Measurements from ENCODE around the gene STEAP1B. TPM values are rescaled to one million over a fixed set of nuclear protein-coding genes. Genes with fewer than 3 reads are reported as not detected.
"Not testable (repeated sequence)": the region's sequence is repeated elsewhere in the genome, so short reads cannot be mapped to it uniquely, and the experiment has no call there.

The STEAP1B gene
- total and polyA plus RNA-seq, 2 experiments from 2014 or later, result 0.16 TPM; not detected in 1

DNA sequence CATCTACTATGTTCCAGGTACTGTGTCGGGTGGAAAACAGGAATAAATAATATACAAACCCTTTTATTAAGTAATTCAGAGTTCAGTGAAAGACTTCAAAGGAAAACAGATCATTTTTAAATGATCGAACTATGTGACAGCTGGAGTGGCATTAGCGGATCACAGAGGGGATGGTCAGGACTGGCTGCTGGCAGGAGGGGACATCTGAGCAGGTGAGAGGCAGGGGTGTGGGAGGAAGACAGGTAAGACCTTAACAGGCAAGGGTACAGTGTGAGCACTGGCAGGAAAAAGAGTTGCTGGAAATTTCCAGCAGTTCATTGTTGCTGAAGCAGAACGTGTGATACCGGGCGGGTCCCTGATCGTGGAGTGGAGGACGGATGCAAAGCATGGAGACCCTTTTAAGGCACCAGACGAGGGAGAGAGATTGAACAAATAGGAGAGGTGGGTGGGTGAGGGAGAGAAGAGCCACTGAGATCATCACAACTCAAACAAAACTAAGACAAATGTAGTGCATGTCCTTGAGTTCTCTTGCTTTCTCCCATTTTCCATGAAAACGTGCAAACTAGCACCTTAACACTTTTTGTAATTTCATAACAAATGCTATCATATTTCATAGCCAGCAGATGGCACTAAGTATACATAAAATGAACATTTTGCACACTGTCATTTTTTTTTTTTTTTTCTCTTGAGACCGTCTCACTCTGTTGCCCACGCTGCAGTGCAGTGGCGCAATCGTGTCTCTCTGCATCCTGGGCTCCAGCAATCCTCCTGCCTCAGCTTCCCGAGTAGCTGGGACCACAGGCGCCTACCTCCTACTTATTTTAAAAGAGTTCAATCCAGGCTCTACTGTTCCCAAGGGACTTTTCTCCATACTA is 23.7 kb upstream of the STEAP1B start:
- H3K27ac ChIP-seq; H3K36me3 ChIP-seq; H3K4me1 ChIP-seq (ENCODE audit: low read depth); H3K9me3 ChIP-seq (ENCODE audit: low read depth); H3K4me3 ChIP-seq; H3K27me3 ChIP-seq: not testable (repeated sequence)
- TF ChIP-seq, protein P1, sequence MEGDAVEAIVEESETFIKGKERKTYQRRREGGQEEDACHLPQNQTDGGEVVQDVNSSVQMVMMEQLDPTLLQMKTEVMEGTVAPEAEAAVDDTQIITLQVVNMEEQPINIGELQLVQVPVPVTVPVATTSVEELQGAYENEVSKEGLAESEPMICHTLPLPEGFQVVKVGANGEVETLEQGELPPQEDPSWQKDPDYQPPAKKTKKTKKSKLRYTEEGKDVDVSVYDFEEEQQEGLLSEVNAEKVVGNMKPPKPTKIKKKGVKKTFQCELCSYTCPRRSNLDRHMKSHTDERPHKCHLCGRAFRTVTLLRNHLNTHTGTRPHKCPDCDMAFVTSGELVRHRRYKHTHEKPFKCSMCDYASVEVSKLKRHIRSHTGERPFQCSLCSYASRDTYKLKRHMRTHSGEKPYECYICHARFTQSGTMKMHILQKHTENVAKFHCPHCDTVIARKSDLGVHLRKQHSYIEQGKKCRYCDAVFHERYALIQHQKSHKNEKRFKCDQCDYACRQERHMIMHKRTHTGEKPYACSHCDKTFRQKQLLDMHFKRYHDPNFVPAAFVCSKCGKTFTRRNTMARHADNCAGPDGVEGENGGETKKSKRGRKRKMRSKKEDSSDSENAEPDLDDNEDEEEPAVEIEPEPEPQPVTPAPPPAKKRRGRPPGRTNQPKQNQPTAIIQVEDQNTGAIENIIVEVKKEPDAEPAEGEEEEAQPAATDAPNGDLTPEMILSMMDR (IDR thresholded peaks at IDR 0.05; ENCODE audit: low read depth, low read length), result peak; percentile 19
- DNase-seq (ENCODE audit: low read depth in 1 of 2, low spot score in 1 of 2), result peak; percentile 1 to 76

DNA sequence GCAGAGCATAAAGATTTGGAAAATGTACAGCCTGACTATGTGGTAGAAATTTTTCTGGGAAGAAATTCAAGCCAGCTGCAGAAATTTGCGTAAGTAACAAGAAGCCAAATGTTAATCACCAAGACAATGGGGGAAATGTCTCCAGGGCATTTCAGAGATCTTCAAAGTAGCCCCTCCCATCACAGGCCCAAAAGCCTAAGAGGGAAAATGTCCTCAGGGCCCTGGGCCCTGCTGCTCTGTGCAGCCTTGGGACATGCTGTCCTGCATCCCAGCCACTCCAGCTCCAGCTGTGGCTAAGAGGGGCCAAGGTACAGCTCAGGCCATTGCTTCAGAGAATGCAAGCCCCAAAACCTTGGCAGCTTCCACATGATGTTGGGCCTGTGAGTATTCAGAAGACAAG is 19.6 kb upstream of the STEAP1B start:
- not testable (repeated sequence) for H3K4me3 ChIP-seq; H3K27ac ChIP-seq; H3K27me3 ChIP-seq; H3K9me3 ChIP-seq (ENCODE audit: low read depth); H3K36me3 ChIP-seq; H3K4me1 ChIP-seq (ENCODE audit: low read depth); DNase-seq (ENCODE audit: low read depth in 1 of 2, low spot score in 1 of 2)

DNA sequence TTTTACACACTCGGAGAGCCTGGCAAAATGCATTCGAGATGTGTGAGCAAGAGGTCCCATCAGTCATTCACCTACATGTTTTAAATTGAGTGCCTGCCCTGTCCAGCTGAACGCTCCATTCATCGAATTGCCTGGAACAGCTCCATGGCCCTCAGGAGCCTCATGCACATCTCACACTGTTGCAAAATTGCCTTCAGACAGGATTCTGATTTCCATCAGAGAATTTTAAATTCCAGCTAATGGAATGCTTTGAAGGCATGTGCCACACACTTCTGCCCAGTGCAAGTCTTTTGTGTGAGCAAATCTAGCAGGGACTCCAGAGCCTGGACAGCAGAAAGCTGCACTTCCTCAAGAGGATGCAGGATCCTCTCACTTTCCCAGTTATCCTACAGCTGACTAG is 17.0 kb upstream of the STEAP1B start:
- not testable (repeated sequence) for H3K4me3 ChIP-seq; H3K4me1 ChIP-seq (ENCODE audit: low read depth); H3K27ac ChIP-seq; H3K36me3 ChIP-seq; H3K27me3 ChIP-seq; H3K9me3 ChIP-seq (ENCODE audit: low read depth); DNase-seq (ENCODE audit: low read depth in 1 of 2, low spot score in 1 of 2)

DNA sequence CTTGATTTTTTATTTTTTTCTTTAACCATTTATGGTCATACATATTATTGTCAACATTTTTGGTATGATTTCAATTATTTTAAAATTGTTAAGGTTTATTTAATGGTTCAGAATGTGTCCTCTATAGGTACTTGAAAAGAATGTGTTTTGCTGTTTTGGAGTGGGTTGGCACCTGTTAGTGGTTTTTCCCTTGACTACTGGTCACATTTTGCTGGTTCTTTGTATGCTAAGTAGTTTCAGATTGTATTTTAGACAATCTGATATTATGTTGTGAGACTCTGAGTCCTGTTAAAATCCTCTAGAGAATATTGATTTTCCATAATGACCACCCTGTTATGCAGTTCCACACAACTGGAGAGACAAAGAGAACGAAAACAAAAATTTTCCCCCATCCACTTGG is 15.0 kb upstream of the STEAP1B start:
- DNase-seq (ENCODE audit: low read depth in 1 of 2, low spot score in 1 of 2); H3K4me3 ChIP-seq; H3K4me1 ChIP-seq (ENCODE audit: low read depth); H3K27ac ChIP-seq; H3K9me3 ChIP-seq (ENCODE audit: low read depth); H3K27me3 ChIP-seq; H3K36me3 ChIP-seq: not testable (repeated sequence)

DNA sequence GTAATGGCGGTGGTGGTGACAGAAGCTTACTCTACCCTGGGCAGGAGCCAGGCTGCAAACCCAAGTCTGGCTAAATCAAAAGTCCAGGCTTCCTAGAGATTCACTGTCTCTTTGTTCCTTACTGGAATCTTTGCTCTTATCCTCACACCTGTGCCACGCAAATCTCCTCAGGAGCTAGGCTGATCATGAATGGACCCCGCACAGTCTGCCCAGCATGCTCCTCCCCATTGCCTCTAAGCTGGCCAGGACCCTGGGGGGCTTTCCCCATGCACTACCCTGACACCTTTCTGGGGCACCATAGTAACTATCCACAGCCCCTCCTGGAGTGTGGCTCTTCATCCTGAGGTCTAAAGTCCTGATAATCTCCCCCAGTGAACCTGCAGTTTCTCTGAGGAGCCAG is 7.3 kb upstream of the STEAP1B start:
- not testable (repeated sequence) for H3K36me3 ChIP-seq; H3K27ac ChIP-seq; DNase-seq (ENCODE audit: low read depth in 1 of 2, low spot score in 1 of 2); H3K27me3 ChIP-seq; H3K9me3 ChIP-seq (ENCODE audit: low read depth); H3K4me3 ChIP-seq; H3K4me1 ChIP-seq (ENCODE audit: low read depth)

DNA sequence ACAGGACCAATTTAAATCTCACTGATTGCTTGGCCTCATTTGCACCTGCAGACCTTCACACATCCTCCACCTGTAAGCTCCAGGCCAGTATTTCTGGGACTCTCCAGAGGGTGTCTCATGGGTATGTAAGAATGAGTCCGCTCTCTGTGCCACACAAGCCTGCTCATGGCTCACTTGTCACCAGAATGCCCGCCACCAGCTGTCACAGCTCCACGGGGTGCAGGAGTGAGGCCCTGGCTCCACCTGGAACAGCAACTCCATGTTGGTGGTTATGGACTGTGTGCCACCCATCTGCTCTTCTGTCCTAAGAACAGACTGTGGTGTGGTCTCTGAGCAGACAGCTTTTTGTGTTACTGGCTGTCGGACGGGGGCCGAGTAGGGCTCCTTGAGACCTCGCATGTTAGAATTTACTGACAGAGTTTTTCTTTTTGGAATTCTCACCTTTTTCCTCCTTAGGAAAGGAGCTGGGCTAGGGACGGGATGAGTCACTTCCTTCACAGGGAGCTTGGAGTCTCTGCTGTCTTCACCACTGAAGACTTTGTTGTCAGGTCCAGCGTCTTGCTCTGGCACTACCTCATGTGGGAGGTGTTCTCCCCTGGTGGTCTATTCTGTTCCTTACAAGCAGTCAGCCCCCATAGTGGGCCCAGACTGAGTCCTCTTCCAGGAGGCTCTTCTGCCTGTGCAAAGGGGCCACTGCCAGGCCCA is 6.5 kb upstream of the STEAP1B start:
- H3K4me1 ChIP-seq (ENCODE audit: low read depth); H3K4me3 ChIP-seq; H3K27ac ChIP-seq; H3K27me3 ChIP-seq; H3K36me3 ChIP-seq; DNase-seq (ENCODE audit: low read depth in 1 of 2, low spot score in 1 of 2); H3K9me3 ChIP-seq (ENCODE audit: low read depth): not testable (repeated sequence)

DNA sequence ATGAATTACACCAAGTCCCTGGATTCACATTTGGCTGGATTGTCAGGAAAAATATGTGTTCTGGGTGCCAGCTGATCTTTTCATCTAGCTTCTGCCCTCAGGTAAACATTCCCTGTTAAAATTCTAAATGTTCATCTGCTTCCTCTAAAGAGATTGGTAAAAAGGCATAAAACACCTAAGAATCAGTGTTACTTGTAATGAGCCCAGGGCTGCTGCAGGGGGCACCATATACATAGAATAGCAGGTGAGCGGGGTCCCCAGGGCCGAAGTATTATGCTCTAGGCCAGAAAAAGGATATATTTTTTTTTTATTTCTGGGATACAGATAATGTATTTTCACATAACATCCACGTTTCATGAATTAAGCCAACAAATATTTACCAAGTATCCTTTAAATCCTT is 4.5 kb upstream of the STEAP1B start:
- TF ChIP-seq, protein P1 (IDR thresholded peaks at IDR 0.05; ENCODE audit: low read depth, low read length), result peak; percentile 40
- not testable (repeated sequence) for H3K36me3 ChIP-seq; H3K4me3 ChIP-seq; DNase-seq (ENCODE audit: low read depth in 1 of 2, low spot score in 1 of 2); H3K9me3 ChIP-seq (ENCODE audit: low read depth); H3K4me1 ChIP-seq (ENCODE audit: low read depth); H3K27me3 ChIP-seq; H3K27ac ChIP-seq

DNA sequence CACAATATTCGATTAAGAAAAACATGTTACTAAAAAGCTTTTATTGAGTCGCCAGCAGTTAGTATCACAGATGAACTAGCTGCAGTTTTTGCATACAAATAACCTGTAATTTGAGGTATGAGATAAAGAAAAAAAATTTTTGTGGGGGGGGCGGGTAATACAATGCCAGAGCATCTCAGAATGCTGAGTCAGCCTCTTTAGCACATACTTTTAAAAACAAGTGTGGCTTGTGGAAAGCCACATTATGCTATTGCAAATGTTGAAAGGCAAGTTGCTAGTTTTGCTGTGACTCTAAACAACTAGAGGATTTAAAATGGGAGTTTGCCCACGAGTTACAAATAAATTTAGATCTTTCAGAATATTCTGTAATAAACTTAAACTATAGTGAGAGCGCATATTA is 2.1 kb upstream of the STEAP1B start:
- H3K4me3 ChIP-seq; H3K27ac ChIP-seq; DNase-seq (ENCODE audit: low read depth in 1 of 2, low spot score in 1 of 2); H3K9me3 ChIP-seq (ENCODE audit: low read depth); H3K4me1 ChIP-seq (ENCODE audit: low read depth); H3K27me3 ChIP-seq; H3K36me3 ChIP-seq: not testable (repeated sequence)
